H1 (cell line): Measurements from ENCODE around the gene BOK. TPM values are rescaled to one million over a fixed set of nuclear protein-coding genes. Genes with fewer than 3 reads are reported as not detected.

Experiments
- CTCF ChIA-PET: fragments of 300-600 bp; sonication (Branson Sonifier 250); formaldehyde crosslinking; loops from one replicate; lab custom pipeline; 2021; ENCODE audit not compliant: partially characterized antibody; lab: Charles Lee
- POLR2A ChIA-PET: fragments of 300-600 bp; sonication (Branson Sonifier 250); formaldehyde crosslinking; loops from one replicate; lab custom pipeline; 2021; ENCODE audit warnings: inconsistent platforms; ENCODE audit not compliant: partially characterized antibody; lab: Charles Lee
- DNase-seq, 2 experiments: peaks; one replicate each; pipeline versions ENCODE4 v3.0.0 to v3.0.0-alpha.2; 2010 to 2022; ENCODE audit warnings: low spot score in 2 of 2, low read depth in 1 of 2, mixed read lengths in 1 of 2
- FAIRE-seq: peaks from 2 replicates; lab custom pipeline; 2011; peaks lifted over from hg19 to GRCh38; lab: Jason Lieb, UNC
- H2AFZ ChIP-seq: 2 replicates; pipeline ENCODE4 v1.8.1; 2012; ENCODE audit warnings: low read length, inconsistent platforms
- H2AK5ac ChIP-seq: 2 replicates; pipeline ENCODE4 v1.6.1; 2013; ENCODE audit warnings: low read depth, low read length
- H2BK120ac ChIP-seq: replicated peaks from 2 replicates; pipeline ENCODE3; 2013; ENCODE audit warnings: low read depth, low read length, inconsistent platforms
- H2BK12ac ChIP-seq: 2 replicates; pipeline ENCODE4 v1.6.1; 2013; ENCODE audit warnings: low read depth, low read length
- H2BK15ac ChIP-seq: 2 replicates; pipeline ENCODE4 v1.6.1; 2013; ENCODE audit warnings: low read length
- H2BK20ac ChIP-seq: 2 replicates; pipeline ENCODE4 v1.6.1; 2013; ENCODE audit warnings: low read length
- H2BK5ac ChIP-seq: 2 replicates; pipeline ENCODE4 v1.6.1; 2013; ENCODE audit warnings: low read depth, low read length
- H3K14ac ChIP-seq: 2 replicates; pipeline ENCODE4 v1.6.1; 2013; ENCODE audit warnings: inconsistent platforms; ENCODE audit not compliant: insufficient read length
- H3K18ac ChIP-seq: 2 replicates; pipeline ENCODE4 v1.6.1; 2013; ENCODE audit warnings: low read length; ENCODE audit errors: extremely low read depth
- H3K23ac ChIP-seq: 2 replicates; pipeline ENCODE4 v1.6.1; 2013; ENCODE audit warnings: inconsistent platforms; ENCODE audit not compliant: insufficient read length
- H3K23me2 ChIP-seq: 2 replicates; pipeline ENCODE4 v1.6.1; 2013; ENCODE audit warnings: low read depth, low read length
- H3K27ac ChIP-seq: 2 replicates; pipeline ENCODE4 v1.6.1; 2011; ENCODE audit warnings: low read depth, low read length, inconsistent platforms
- H3K27me3 ChIP-seq, 4 experiments: replicated peaks in 1 of 4; 1 replicate in 1 of 4; 2 replicates in 3 of 4; pipeline versions ENCODE4 v1.6.1 to v1.8.1; 2011 to 2013; ENCODE audit warnings: low read length in 3 of 4, mild to moderate bottlenecking in 3 of 4, inconsistent platforms in 2 of 4, mixed read lengths in 2 of 4, moderate library complexity in 1 of 4; ENCODE audit not compliant: control insufficient read depth in 3 of 4, insufficient read depth in 3 of 4; ENCODE audit errors: extremely low read depth in 1 of 4
- H3K36me3 ChIP-seq, 4 experiments: 2 replicates each; pipeline versions ENCODE4 v1.6.1 to v1.8.1; 2011 to 2013; ENCODE audit warnings: mild to moderate bottlenecking in 4 of 4, low read length in 3 of 4, moderate library complexity in 2 of 4, control low read depth in 1 of 4, inconsistent platforms in 1 of 4; ENCODE audit not compliant: insufficient read depth in 4 of 4, control insufficient read depth in 2 of 4
- H3K4ac ChIP-seq: replicated peaks from 2 replicates; pipeline ENCODE3; 2013; ENCODE audit warnings: low read length, low read depth, mixed read lengths, inconsistent platforms; ENCODE audit not compliant: insufficient read length
- H3K4me1 ChIP-seq, 4 experiments: replicated peaks in 1 of 4; 1 replicate in 1 of 4; 2 replicates in 3 of 4; pipeline versions ENCODE4 v1.6.1 to v1.8.1; 2011 to 2013; ENCODE audit warnings: low read length in 3 of 4, inconsistent platforms in 2 of 4, mixed read lengths in 1 of 4; ENCODE audit not compliant: insufficient read depth in 4 of 4, control insufficient read depth in 3 of 4
- H3K4me2 ChIP-seq, 2 experiments: 2 replicates each; pipeline versions ENCODE4 v1.6.1 to v1.8.1; 2011 to 2013; ENCODE audit warnings: low read depth in 2 of 2, low read length in 2 of 2, control low read depth in 1 of 2, inconsistent platforms in 1 of 2, mild to moderate bottlenecking in 1 of 2; ENCODE audit not compliant: insufficient read depth in 1 of 2
- H3K4me3 ChIP-seq, 4 experiments: fragments of 200-600, 300-600 bp in 1 of 4; sonication (generic), shearing (Covaris generic), sonication (Bioruptor Twin) in 1 of 4; 2 replicates each; pipeline versions ENCODE4 v1.5.1 to v1.8.1; 2011 to 2016; ENCODE audit warnings: low read length in 4 of 4, low read depth in 3 of 4, control low read depth in 2 of 4, inconsistent platforms in 2 of 4, mild to moderate bottlenecking in 2 of 4, mixed read lengths in 1 of 4, moderate library complexity in 1 of 4; ENCODE audit not compliant: insufficient read depth in 2 of 4; ENCODE audit errors: extremely low read depth in 1 of 4
- H3K56ac ChIP-seq: replicated peaks from 2 replicates; pipeline ENCODE3; 2013; ENCODE audit warnings: low read depth, mild to moderate bottlenecking, mixed read lengths, low read length, inconsistent platforms; ENCODE audit not compliant: insufficient read length
- H3K79me1 ChIP-seq: 2 replicates; pipeline ENCODE4 v1.6.1; 2013; ENCODE audit warnings: low read depth, low read length, control low read depth
- H3K79me2 ChIP-seq, 2 experiments: 2 replicates each; pipeline versions ENCODE4 v1.6.1 to v1.8.1; 2012 to 2013; ENCODE audit warnings: low read length in 2 of 2, mild to moderate bottlenecking in 2 of 2, inconsistent platforms in 1 of 2; ENCODE audit not compliant: insufficient read depth in 2 of 2, control insufficient read depth in 1 of 2
- H3K9ac ChIP-seq, 4 experiments: replicated peaks in 1 of 4; 1 replicate in 1 of 4; 2 replicates in 3 of 4; pipeline versions ENCODE4 v1.6.1 to v1.8.1; 2011 to 2013; ENCODE audit warnings: low read depth in 3 of 4, low read length in 3 of 4, control low read depth in 2 of 4, mild to moderate bottlenecking in 2 of 4, moderate library complexity in 2 of 4, inconsistent platforms in 1 of 4; ENCODE audit errors: extremely low read depth in 1 of 4
- H3K9me3 ChIP-seq, 2 experiments: 2 replicates each; pipeline versions ENCODE4 v1.6.1 to v1.8.1; 2012 to 2013; ENCODE audit warnings: mild to moderate bottlenecking in 2 of 2, moderate library complexity in 2 of 2, control low read depth in 1 of 2, inconsistent platforms in 1 of 2, low read depth in 1 of 2, low read length in 1 of 2, mixed read lengths in 1 of 2; ENCODE audit not compliant: insufficient read depth in 2 of 2
- H4K20me1 ChIP-seq, 2 experiments: replicated peaks in 1 of 2; 2 replicates each; pipeline versions ENCODE3 to v1.8.1; 2011 to 2013; ENCODE audit warnings: inconsistent platforms in 2 of 2, low read length in 2 of 2, mild to moderate bottlenecking in 1 of 2; ENCODE audit not compliant: insufficient read depth in 2 of 2, control insufficient read depth in 1 of 2
- H4K5ac ChIP-seq: 2 replicates; pipeline ENCODE4 v1.6.1; 2013; ENCODE audit warnings: low read length, low read depth, mixed read lengths, inconsistent platforms; ENCODE audit not compliant: insufficient read length
- H4K8ac ChIP-seq: 2 replicates; pipeline ENCODE4 v1.8.0; 2013; ENCODE audit warnings: mild to moderate bottlenecking, moderate library complexity, low read length, inconsistent platforms; ENCODE audit not compliant: insufficient read depth; ENCODE audit errors: extremely low read depth
- H4K91ac ChIP-seq: replicated peaks from 2 replicates; pipeline ENCODE3; 2013; ENCODE audit warnings: low read length, mixed read lengths, inconsistent platforms; ENCODE audit not compliant: insufficient read length
- ATF2 ChIP-seq: IDR thresholded peaks from 2 replicates; pipeline ENCODE4 v1.6.1; 2012; ENCODE audit warnings: low read length, inconsistent platforms
- ATF3 ChIP-seq: IDR thresholded peaks from 2 replicates; pipeline ENCODE4 v1.6.1; 2011; ENCODE audit warnings: low read depth, mild to moderate bottlenecking, low read length; ENCODE audit not compliant: insufficient read depth
- BACH1 ChIP-seq: IDR thresholded peaks from 2 replicates; pipeline ENCODE4 v1.6.1; 2012; ENCODE audit warnings: low read length, improper control_type of control experiment
- CBX5 ChIP-seq: fragments of 300-800, 300-1000 bp; sonication (generic); IDR thresholded peaks from 2 replicates; pipeline ENCODE4 v1.7.1; 2016; ENCODE audit warnings: antibody characterized with exemption, low read length, low read depth
- HDAC6 ChIP-seq: IDR thresholded peaks from one replicate; pipeline ENCODE4 v1.7.1; 2012; ENCODE audit warnings: low read depth, mild to moderate bottlenecking, inconsistent platforms, low read length, moderate library complexity
- NRF1 ChIP-seq: IDR thresholded peaks from 2 replicates; pipeline ENCODE4 v1.6.1; 2011; ENCODE audit warnings: mild to moderate bottlenecking, low read depth, low read length, improper control_type of control experiment
- PHF8 ChIP-seq: fragments of 200-600 bp; sonication (generic); conservative IDR thresholded peaks from 2 replicates; pipeline ENCODE4 v1.7.1; 2012; ENCODE audit warnings: low read depth, mild to moderate bottlenecking, inconsistent platforms, low read length, moderate library complexity
- POU5F1 ChIP-seq: IDR thresholded peaks from 2 replicates; pipeline ENCODE4 v1.6.1; 2011; ENCODE audit warnings: low read depth, mild to moderate bottlenecking, low read length, moderate library complexity
- RNF2 ChIP-seq: fragments of 200-900, 300-1000 bp; sonication (generic); IDR thresholded peaks from 2 replicates; pipeline ENCODE4 v1.7.1; 2016; ENCODE audit warnings: borderline replicate concordance, low read depth, mild to moderate bottlenecking, antibody characterized with exemption, low read length; ENCODE audit not compliant: poor library complexity, severe bottlenecking; ENCODE audit errors: missing control alignments
- SP2 ChIP-seq: IDR thresholded peaks from 2 replicates; pipeline ENCODE4 v1.6.1; 2012; ENCODE audit warnings: mild to moderate bottlenecking, low read length, inconsistent platforms
- SP4 ChIP-seq: IDR thresholded peaks from 2 replicates; pipeline ENCODE4 v1.6.1; 2012; ENCODE audit warnings: low read length, inconsistent platforms
- WGBS, 2 experiments: shearing (Covaris generic) in 1 of 2; methylation state at CpG; one replicate each; pipeline versions ENCODE4 v1.1.6 to v1.1.7; 2013 to 2015; ENCODE audit warnings: low lambda C conversion rate in 2 of 2, mixed read lengths in 2 of 2, inconsistent platforms in 1 of 2, low coverage in 1 of 2, missing lambda C conversion rate in 1 of 2; ENCODE audit not compliant: insufficient replicate concordance in 2 of 2, insufficient coverage in 1 of 2, insufficient read length in 1 of 2; ENCODE audit errors: extremely low coverage in 1 of 2, missing lambda C conversion rate in 1 of 2; 5-methylcytosine and 5-hydroxymethylcytosine counted together
- polyA plus RNA-seq, 7 experiments: library from polyadenylated mRNA; depleted of rRNA in 3 of 7; stranded (reverse) in 5 of 7; unstranded in 2 of 7; fragments of >200 nt in 5 of 7; fragments of 200-250 nt in 2 of 7; gene quantifications; 1 replicate in 5 of 7; 2 replicates in 1 of 7; 4 replicates in 1 of 7; pipeline versions ENCODE4 v1.2.1 to v1.2.3, GENCODE V29; 2011 to 2013; ENCODE audit warnings: missing spikeins in 2 of 7, mixed read lengths in 2 of 7
- total RNA-seq: library from RNA; stranded (reverse); fragmentation: NEBNext Ultra II Directional; extraction: Animal tissue kit (Norgen Biotek cat#: 25700); gene quantifications from 2 replicates; pipeline ENCODE4 v1.2.1, GENCODE V29; 2021

The BOK gene
- total and polyA plus RNA-seq, 2 of the 8 experiments (the other 6 are each of a cell fraction or from before 2014, with no cell fraction given): 33.7 to 37.6 TPM

GRCh38 chr2:241608881-241609280, 50.3 kb downstream of the BOK start:
- Histone ChIP-seq H3K36me3 (peaks cover 0 to 4% (median 1%) of the 10 kb centered on the region in 4 experiments; a peak in 4 of 8 replicates), H3K27ac (no peak overlapping the region), H2BK20ac (no peak overlapping the region), H3K79me1 (peaks cover 2% of the 10 kb centered on the region; the same call in 1 of the 2 replicates), H3K79me2 (peaks cover 6 to 19% of the 10 kb centered on the region in 2 experiments), H2BK12ac (no peak overlapping the region), H4K5ac (no peak overlapping the region), H3K23ac (no peak overlapping the region), H2BK120ac (no peak overlapping the region), H2AK5ac (0 out of 2 replicates have a peak overlapping the region, but pooled peaks have one; percentile 76), H3K23me2 (peaks cover 5% of the 10 kb centered on the region; the same call in 1 of the 2 replicates), H3K4me2 (no peak overlapping the region; a peak in 1 of 4 replicates), H3K9ac (no peak overlapping the region), H3K4me1 (no peaks in the 10 kb centered on the region), H4K20me1 (peaks cover 2 to 7% of the 10 kb centered on the region in 2 experiments), H3K18ac (no peak overlapping the region), H4K8ac (no peak overlapping the region; the same call in 1 of the 2 replicates), H2BK5ac (no peak overlapping the region), H2AFZ (no peak overlapping the region), H3K14ac (no peak overlapping the region), H3K56ac (no peak overlapping the region), H3K4ac (no peak overlapping the region), H2BK15ac (no peak overlapping the region), H3K27me3 (no peaks in the 10 kb centered on the region), H3K9me3 (no peaks in the 10 kb centered on the region), H3K4me3 (no peak overlapping the region), H4K91ac (no peak overlapping the region)
- ChIA-PET POLR2A (interaction anchor here (0.9 to 2.4 kb wide), 4 partner anchors 24 to 93 kb away, joined by 3 to 9 read pairs (median 4); partner anchors contain the start of genes DTYMK and ING5), CTCF (interaction anchor here (0.8 to 3.8 kb wide), 4 partner anchors 10 to 185 kb away, joined by 3 to 18 read pairs (median 4); no protein-coding TSS in a partner anchor)
- WGBS, 2 experiments: 93% methylated on average over 10 of the region's 10 CpGs; no CpG with 5 or more reads in 1 of the 2 experiments
- FAIRE-seq (no peak), DNase-seq (no peak)
- TF ChIP-seq BACH1 (no peak), POU5F1 (no peak), RNF2 (no peak), CBX5 (no peak), NRF1 (no peak), ATF3 (no peak), SP2 (no peak), PHF8 (no peak), SP4 (no peak), HDAC6 (no peak), ATF2 (no peak)
